HG03342 (cell line): Measurements from ENCODE around the gene SULT2B1.
"Not testable (repeated sequence)": the region's sequence is repeated elsewhere in the genome, so short reads cannot be mapped to it uniquely, and the experiment has no call there.

ENCODE experiments used
- ATAC-seq: cut with Tn5 transposase; IDR thresholded peaks from one replicate; pipeline ENCODE4 v1.9.1; 2021; ENCODE audit warnings: mild to moderate bottlenecking, moderate library complexity; ENCODE audit not compliant: unreplicated experiment

The SULT2B1 gene

DNA sequence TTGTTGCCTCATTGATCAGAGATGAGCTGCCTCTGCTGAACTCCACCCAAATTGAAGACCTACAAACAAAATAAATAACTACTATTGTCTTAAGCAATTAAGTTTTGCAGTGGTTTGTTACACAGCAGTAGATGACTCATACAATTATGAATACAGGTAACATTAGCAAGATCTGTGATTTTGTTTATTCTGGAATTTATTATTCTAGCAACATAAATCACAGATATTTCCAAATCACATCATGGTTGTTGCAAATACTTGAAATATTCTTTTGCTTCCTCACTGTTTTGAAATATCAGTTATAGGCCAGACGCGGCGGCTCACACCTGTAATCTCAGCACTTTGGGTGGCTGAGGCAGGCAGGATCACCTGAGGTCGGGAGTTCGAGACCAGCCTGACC lies 27.2 kb upstream of the SULT2B1 start:
- no peak for ATAC-seq

DNA sequence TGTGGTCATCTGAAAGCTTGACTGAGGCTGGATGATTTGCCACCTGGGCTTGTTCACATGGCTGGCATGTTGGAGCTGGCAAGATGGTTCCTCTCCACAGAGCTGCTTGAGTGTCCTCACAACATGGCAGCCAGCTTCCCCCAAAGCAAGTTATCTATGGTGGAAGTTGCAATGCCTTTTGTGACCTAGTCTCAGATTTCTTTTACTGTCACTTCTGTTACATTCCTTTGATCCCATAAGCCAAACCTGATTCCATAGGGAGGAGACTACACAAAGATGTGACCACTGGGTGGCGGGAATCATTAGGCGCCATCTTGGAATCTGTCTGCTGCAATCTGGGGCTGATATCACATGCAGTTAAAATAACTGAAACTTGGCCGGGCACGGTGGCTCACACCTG lies 22.8 kb upstream of the SULT2B1 start:
- ATAC-seq, result no peak

DNA sequence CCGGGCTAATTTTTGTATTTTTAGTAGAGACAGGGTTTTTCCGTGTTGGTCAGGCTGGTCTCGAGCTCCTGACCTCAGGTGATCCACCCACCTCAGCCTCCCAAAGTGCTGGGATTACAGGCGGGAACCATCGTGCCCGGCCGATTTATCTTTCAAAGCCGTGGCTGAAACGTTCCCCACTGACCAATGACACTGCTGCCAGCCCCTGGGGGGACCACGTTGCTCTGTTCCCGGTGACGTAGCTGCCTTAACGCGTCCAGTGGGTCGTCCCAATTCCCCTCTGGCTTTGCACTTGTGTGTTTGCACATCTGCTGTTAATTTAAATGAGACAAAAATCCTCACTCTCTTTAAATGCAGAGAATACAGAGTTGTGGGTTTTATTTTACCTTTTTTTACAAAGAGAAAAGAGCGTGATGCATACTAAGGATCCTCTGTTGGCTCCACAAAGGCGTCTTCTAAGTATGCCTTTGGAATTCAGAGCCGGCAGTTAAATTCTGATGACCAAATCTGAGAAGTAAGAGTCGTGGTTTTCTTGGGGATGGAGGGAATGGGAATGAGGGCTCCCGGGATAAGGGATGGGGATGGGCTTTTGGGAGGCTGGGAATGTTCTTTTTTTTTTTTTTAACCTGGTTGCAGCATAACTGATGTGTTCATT lies 21.8 kb upstream of the SULT2B1 start:
- ATAC-seq, result no peak

DNA sequence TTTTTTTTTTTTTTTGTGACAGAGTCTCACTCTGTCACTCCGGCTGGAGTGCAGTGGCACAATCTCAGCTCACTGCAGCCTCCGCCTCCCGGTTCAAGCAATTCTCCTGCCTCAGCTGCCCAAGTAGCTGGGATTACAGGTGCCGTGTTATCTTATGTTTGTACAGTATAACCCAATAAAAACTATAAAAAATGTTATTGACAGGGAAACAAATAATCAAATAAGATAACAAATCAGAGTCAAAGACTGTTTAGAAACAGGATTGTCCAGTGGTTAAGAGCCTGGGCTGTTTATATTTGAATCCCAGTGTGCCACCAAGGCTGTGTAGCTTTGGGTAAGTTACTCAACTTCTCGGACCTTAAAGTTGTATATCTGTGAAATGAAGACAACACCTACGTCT lies 21.2 kb upstream of the SULT2B1 start:
- no peak for ATAC-seq

DNA sequence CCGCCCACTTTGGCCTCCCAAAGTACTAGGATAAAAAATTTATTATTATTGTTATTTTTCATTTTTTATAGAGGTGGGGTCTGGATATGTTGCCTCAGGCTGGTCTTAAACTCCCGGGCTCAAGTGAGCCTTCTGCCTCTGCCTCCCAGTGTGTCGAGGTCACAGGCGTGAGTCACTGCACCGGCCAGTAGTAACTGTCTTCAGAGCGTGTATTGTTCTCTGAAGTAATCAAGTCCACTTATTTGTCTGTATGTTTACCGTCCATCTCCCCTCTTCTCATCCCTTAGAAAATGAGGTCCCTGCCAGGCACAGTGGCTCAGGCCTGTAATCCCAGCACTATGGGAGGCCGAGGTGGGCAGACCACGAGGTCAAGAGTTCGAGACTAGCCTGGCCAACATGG lies 18.2 kb upstream of the SULT2B1 start:
- no peak for ATAC-seq

DNA sequence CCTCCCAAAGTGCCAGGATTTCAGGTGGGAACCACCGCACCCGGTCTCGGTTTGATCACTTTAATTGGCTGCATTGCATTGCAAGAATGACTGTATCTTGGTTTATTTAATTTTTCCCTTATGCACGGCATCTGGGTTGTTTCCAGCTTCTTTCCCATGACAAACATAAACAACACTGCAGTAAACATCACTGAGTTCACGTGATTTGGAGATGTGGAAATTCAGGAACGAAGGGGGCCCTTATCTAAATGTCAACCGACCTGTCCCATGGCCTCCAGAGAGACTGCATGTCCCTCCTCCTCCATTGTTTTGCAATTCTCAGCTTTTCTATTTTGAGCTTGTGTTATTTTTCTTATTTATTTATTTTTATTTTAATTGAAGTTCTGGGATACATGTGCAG lies 14.4 kb upstream of the SULT2B1 start:
- no peak for ATAC-seq

DNA sequence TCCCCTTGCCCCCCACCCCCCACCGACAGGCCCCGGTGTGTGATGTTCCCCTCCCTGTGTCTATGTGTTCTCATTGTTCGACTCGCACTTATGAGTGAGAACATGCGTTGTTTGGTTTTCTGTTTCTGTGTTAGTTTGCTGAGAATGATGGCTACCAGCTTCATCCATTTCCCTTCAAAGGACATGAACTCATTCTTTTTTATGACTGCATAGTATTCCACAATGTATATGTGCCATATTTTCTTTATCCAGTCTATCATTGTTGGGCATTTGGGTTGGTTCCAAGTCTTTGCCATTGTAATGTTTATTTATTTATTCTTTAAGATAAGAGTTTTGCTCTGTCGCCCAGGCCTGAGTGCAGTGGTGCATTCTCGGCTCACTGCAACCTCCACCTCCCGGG lies 13.9 kb upstream of the SULT2B1 start:
- not testable (repeated sequence) for ATAC-seq

DNA sequence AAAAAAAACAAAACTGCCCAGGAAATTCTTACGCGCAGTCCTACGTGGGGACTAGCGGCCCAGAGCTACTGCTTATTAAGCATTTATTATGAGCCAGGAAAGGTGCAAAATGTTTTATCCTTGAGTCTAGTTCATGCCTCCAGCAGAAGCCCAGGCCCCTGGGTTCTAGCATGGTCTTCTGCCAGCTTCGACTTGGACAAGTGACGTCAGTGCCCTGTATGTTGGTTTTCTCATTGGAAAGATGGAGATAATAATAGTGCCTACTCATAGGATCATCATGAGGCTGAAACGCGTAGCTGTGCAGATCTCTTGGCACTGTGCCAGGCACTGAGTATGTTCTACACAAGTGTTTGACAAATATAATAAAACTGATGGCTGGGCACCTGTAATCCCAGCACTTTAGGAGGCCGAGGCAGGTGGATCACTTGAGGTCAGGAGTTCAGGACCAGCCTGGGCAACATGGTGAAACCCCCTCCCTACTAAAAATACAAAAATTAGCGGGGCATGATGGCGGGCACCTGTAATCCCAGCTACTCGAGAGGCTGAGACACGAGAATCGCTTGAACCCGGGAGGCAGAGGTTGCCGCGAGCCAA lies 12.4 kb upstream of the SULT2B1 start:
- no peak for ATAC-seq

DNA sequence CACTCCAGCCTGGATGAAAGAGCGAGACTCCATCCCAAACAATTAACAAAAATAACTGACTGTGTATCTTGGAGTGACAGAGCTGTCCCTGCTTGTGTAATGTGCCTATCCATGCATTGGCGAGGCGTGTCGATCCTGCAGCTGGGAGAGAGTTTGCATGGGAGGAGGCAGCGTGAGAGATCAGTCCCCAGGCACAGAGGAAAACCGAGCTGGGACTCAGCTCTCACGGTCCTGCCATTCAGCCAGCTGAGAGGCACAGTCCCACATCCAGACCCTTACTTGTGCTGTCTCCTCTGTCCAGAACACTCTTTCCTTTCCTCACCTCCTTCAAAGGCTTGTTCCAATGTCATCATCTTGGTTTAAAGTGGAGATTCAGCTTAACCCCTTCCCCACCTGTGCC lies 11.9 kb upstream of the SULT2B1 start:
- ATAC-seq, result no peak

DNA sequence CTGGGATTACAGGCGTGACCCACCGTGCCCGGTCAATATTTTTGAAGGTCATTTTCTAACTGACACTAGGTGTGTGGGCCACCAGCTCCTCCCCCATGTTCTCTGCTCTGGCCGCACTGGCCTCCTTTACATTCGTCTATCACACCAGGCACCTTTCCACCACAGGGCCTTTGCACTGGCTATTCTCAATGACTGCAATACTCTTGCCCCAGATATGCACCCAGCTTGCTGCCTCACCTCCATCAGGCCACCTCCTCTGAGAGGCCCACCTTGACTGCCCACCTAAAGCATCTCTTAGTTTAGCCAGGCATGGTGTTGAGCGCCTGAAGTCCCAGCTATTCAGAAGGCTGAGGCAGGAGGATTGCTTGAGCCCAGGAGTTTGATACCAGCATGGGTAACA lies 10.2 kb upstream of the SULT2B1 start:
- no peak for ATAC-seq

DNA sequence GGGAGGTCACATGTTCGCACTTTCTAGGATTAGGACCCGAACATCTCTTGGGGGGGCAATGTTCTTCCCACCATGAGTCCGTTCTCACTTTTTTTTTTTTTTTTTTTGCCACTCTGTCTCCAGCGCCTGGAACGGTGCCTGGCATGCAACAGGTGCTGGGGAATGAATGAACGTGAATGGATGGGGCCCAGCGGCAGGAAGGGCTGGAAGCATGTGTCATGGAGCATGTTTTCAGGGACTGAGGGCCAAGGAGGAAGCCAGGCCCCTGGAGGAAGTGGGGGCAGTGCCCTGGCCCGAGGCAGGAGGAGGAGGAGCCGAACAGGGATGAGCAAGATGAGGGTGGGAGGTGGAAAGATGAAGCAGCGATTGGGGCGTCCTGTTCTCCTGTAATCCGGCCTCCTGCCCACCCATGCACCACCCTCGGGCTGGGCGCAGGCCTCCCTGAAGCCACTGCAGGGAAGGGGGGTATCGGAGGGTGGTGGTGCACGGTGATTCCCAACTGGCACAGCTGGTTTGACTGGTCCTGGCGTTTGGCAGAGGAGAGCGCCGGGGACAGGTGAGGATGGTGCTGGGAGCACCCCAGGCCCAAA lies 8.8 kb upstream of the SULT2B1 start:
- no peak for ATAC-seq

DNA sequence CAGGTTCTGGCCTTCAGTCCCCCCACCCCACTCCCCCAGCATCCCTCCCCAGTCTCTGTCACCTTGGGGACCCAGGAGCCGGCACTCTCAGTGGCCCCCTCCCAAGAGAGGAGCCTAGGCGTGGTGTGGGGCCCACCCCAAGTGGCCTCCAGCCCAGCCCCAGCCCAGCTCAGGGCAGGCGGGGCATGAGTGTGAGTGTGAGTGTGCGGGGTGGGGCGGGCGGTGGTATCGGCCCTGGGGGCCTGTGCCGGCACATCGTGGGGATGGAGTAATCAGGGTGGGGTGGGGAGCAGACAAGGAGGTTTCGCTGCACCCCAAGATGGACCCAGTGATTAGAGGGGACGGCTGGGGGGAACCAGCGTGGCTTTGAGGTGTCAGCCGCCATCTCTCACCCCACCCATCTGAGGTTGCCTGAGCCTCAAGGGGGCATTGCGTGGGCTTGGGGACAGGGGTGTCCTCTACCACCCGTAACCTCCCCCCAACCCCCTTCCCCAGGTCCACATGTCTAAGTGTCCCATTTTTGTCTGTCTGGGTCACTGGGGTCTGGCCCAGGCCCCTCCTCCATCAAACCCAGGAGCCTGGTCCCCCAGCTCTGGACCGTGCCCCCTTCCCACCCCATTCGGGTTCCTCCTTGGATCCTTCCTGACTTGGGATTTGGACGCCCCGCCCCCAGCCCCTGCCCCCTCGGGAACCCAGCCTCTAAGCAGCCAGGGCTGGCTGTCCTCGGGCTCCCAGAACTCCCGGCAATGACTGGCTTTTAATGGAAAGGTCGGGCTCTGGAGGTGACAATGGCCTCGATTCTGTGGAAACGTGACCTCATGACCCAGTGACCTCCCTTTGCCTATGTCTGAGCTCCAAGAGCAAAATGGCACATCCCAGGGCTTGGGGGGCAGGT lies 6.9 kb upstream of the SULT2B1 start:
- no peak for ATAC-seq

DNA sequence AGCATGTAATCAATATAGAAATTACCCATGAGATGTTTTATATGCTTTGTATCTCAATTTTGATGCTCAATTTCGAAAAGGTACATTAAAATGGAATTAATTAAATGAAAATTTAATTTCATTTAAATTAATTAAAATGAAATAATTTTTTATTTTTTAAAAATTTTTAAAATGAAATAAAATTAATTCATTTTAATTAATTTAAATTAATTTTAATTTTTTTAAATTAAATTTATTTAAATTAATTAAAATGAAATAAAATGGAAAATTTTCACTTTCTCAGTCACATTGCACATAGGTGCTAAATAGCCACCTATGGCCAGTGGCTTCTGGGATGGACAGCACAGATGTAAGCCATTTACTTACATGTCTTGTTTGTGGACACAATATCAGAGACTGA lies 4.2 kb upstream of the SULT2B1 start:
- ATAC-seq, result no peak

DNA sequence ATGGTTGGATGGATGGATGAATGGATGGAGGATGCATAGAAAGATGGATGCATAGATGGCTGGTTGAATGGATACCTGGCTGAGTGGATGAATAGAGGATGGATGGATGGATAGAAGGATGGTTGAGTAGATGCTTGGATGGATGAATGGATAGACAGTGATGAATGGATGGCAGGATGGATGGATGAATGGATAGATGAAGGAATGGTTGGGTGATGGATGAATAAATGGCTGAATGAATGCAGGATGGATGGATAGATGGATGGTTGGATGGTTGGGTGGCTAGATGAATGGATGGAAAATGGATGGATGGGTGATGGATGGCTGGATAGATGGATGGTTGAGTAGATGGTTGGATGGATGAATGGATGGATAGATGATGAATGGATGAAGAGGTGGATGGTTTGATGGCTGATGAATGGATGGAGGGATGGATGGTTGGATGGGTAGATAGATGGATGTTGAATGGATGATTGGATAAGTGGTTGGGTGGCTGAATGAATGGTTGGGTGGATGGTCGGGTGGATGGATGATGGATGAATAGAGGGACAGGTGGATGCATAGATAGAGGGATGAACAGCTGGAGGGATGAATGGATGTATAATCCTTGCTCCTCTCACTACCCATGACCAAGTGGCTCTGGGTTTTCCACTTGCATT lies 3.6 kb upstream of the SULT2B1 start:
- no peak for ATAC-seq

DNA sequence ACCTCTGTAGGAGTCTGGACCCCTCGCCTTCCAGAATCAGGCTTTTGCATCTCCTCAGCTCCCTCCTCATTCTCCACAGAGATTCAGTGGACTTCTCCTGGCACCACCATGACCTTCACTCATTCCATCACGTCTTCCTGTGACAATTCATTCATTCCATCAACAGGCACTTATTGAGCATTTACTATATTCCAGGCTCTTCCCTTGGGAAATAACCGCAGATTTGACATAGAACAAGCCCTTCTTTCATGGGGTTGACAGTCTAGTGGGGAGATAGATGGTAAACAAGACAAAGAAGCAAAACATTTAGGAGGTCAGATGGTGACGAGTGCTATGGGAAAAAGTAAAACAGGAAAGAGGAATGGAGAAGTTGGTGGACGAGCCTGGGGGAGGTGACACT lies 2.6 kb upstream of the SULT2B1 start:
- ATAC-seq, result no peak

DNA sequence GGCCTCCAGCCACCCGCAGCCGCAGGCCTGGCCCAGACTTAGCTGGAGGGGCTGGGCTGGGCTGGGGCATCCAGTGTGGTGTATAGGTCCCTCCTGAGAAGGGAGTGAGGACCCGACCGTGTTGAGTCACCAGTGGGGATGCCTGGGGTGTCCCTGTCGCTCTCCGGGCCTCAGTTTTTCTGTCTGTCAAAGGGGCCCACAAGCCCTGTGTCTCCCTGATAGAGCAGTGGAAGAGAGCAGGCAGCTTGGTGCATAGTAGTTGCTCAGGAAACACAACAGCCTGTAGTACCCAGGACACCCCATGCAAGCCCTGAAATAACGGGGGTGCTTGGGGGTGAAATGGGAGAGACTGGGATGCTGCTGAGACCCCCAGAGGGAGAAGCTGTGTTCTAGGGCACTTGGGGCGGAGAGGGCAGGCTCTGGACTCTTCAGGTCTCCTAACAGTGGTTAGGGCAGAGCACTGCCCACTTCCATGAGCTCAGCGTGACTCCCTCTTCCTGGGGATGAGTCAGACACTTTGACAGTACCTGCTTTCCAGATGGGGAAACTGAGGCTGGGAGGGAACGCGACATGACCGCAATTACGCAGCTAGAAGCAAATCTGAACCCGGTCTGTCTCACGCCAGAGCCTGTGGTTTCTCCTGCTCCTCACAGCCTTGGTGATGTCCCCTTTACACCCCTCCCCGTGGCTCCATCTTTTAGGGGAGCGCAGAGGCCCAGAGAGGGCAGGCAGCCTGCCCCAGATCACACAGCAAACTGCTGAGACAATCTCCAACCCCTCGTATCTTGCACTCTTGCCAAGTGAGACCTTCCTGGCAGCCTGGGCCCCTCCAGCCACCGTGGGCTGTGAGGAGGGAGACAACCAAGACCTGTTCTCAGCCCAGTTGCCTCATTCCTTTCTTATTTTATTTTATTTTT lies 692 bp downstream of the SULT2B1 start:
- no peak for ATAC-seq

DNA sequence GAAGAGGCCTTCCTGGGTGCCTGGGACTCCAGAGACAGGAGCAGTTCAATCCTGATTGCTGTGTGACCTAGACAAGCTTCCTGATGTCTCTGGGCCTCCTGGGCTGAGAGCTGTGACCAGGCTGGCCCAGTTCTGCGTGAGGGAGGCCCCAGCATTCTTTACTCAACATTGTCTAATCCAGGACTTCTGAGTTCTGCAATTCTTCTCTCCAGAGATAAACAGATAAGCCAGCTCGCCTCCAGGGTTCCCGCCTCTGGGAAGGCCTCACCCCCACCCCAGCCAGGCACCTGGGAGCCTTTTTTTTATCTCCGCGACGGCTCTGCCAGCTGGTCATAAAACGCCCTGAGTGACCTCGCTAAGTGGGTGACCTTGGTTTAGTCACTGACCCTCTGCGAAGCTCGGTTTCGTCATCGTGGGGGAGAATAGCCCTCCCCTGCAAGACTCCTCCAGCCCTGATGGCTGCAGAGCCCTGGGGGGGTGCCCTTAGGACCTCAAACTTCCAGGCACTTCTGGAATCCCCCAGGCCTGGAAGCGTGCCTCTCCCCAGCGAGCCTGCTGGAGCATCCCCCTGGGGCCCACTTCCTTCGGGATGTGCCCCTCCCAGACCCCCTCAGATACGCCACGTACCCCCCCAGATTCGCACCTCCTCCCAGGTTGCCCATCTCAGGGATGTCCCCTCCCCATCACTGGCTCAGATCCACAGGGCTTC lies 1.9 kb downstream of the SULT2B1 start:
- ATAC-seq, result no peak

DNA sequence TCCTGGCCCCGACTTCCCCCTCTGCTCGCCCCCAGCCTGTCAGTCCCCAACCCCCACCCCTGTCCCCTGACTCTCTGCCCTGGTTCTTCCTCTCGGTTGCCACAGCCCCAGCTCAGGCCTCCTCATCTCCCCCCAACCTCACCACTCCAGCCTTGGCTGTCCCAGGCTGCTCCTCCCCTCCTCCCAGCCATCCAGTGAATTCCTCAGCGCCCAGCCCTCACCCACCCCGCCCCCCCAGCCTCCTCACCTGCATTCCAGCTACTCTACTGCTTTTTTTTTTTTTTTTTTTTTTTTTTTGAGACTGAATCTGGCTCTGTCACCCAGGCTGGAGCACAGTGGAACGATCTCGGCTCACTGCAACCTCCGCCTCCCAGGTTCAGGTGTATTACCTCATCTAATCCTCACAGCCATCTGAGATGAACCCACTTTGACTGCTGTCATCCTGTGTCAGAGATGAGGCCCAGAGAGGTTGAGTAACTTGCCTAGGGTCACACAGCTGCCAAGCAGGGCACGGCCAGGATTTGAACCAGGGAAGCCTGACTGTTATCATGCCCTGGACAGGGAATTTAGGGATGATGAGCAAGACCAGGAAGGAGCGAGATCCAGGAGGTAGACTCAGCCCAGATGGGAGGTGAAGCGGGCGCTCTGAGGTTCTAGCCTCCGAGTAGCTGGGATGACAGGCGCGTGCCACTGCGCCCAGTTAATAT lies 2.6 kb downstream of the SULT2B1 start:
- no peak for ATAC-seq

DNA sequence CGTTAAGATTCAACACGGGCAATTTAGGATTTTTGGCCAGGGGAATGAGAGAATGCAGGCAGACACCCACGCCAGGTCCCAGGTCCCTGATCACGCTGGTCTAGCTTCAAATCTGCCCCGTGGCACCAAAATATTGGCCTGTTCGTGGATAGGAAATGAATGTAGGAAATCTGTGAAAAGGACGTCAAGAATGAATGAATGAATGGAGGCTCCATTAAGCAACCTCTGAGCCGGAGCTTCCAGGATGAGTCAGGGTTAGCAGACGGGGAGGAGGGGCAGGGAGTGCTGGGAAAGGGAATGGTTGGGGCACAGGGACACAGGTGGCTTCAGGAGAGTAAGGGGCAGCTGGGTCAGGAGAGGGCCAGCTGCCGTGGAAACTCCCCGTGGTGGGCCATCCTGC lies 4.2 kb downstream of the SULT2B1 start:
- ATAC-seq, result no peak
